ENCODE results near the gene CD300A. TPM values are rescaled to one million over a fixed set of nuclear protein-coding genes. Genes with fewer than 3 reads are reported as not detected.

Gene CD300A
- total and polyA plus RNA-seq, 2 donors (not counting 1 experiment from before 2014, with no cell fraction given) = 2.4 to 5.7 TPM

GRCh38 chr17:74514632-74515334, 48.3 kb downstream of the CD300A start:
- H3K4me3 Mint-ChIP-seq = peak overlapping the region; percentile 26
- Histone ChIP-seq H3K9ac (ENCODE audit: low read length) (no peak overlapping the region), H3K4me1 (ENCODE audit: control insufficient read depth in 2 of 2, insufficient read depth in 2 of 2, low read length in 2 of 2) (peaks cover 15 to 17% of the 10 kb centered on the region in 2 donors), H3K36me3 (replicated peaks in 1 of 2; ENCODE audit: control extremely low read depth in 1 of 2, control insufficient read depth in 1 of 2, extremely low read depth in 1 of 2, insufficient read depth in 2 of 2, low read length in 1 of 2) (no peaks in the 10 kb centered on the region), H3K4me2 (replicated peaks; ENCODE audit: low read depth, low read length, poor library complexity, severe bottlenecking) (no peak overlapping the region), H3K9me3 (ENCODE audit: control extremely low read depth in 1 of 3, control insufficient read depth in 2 of 3, insufficient read depth in 1 of 3, low read length in 2 of 3) (peaks cover 0 to 13% (median 7%) of the 10 kb centered on the region in 3 donors), H3K27ac (ENCODE audit: low read length in 2 of 2) (peak overlapping the region in 1 of 2 donors; percentile 74), H2AFZ (ENCODE audit: insufficient read depth, low read depth, low read length, poor library complexity, severe bottlenecking) (no peak overlapping the region), H3K79me2 (ENCODE audit: control insufficient read depth, insufficient read depth, low read length) (no peaks in the 10 kb centered on the region), H3K4me3 (ENCODE audit: control extremely low read depth in 1 of 5, extremely low read depth in 1 of 5, insufficient read depth in 1 of 5, low read depth in 2 of 5, low read length in 4 of 5) (no peak overlapping the region), H4K20me1 (ENCODE audit: control insufficient read depth, insufficient read depth, low read length, poor library complexity, severe bottlenecking) (no peaks in the 10 kb centered on the region), H3K27me3 (replicated peaks in 1 of 4; ENCODE audit: control extremely low read depth in 1 of 4, control insufficient read depth in 3 of 4, insufficient read depth in 4 of 4, low read length in 3 of 4) (peaks cover 0 to 9% (median 2%) of the 10 kb centered on the region in 4 experiments)
- WGBS (ENCODE audit: insufficient coverage) = 93% methylated on average over 9 of the region's 10 CpGs
- ChIA-PET POLR2A (no interaction called here), CTCF (interaction anchor here (1.0 kb wide), 1 partner anchor 147 kb away, joined by 3 read pairs; the partner anchor contains the start of gene GPR142)
- no peak for ATAC-seq (ENCODE audit: low read depth)
- TF ChIP-seq, protein P1, sequence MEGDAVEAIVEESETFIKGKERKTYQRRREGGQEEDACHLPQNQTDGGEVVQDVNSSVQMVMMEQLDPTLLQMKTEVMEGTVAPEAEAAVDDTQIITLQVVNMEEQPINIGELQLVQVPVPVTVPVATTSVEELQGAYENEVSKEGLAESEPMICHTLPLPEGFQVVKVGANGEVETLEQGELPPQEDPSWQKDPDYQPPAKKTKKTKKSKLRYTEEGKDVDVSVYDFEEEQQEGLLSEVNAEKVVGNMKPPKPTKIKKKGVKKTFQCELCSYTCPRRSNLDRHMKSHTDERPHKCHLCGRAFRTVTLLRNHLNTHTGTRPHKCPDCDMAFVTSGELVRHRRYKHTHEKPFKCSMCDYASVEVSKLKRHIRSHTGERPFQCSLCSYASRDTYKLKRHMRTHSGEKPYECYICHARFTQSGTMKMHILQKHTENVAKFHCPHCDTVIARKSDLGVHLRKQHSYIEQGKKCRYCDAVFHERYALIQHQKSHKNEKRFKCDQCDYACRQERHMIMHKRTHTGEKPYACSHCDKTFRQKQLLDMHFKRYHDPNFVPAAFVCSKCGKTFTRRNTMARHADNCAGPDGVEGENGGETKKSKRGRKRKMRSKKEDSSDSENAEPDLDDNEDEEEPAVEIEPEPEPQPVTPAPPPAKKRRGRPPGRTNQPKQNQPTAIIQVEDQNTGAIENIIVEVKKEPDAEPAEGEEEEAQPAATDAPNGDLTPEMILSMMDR (IDR thresholded peaks at IDR 0.05) = no peak
- no peak for TF ChIP-seq EZH2 (IDR thresholded peaks at IDR 0.05; ENCODE audit: borderline replicate concordance, insufficient read depth, low read depth, low read length, poor library complexity, severe bottlenecking)
- no peaks in the 10 kb centered on the region for H3K27me3 Mint-ChIP-seq
- no peak for DNase-seq
- H3K4me1 Mint-ChIP-seq = peaks cover 18% of the 10 kb centered on the region
- H3K9me3 Mint-ChIP-seq (ENCODE audit: insufficient read depth) = peaks cover 10% of the 10 kb centered on the region
- intact Hi-C loops (cut with micrococcal nuclease) = no loop called here
- H3K27ac Mint-ChIP-seq = peak overlapping the region; percentile 96

DNA sequence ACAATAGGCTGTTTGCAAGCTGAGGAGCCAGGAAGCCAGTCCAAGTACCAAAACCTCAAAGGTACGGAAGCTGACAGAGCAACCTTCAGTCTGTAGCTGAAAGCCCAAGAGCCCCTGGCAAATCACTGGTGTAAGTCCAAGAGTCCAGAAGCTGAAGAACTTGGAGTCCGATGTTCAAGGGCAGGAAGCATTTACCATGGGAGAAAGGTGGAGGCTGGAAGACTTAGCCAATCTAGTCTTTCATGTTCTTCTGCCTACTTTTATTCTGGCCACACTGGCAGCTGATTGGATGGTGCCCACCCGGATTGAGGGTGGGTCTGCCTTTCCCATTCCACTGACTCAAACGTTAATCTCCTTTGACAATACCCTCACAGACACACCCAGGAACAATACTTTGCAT, 49.5 kb downstream of the CD300A start:
- Histone ChIP-seq H2AFZ (ENCODE audit: insufficient read depth, low read depth, low read length, poor library complexity, severe bottlenecking) (no peak overlapping the region), H3K4me1 (ENCODE audit: control insufficient read depth in 2 of 2, insufficient read depth in 2 of 2, low read length in 2 of 2) (peaks cover 24 to 28% of the 10 kb centered on the region in 2 donors), H3K9me3 (ENCODE audit: control extremely low read depth in 1 of 3, control insufficient read depth in 2 of 3, insufficient read depth in 1 of 3, low read length in 2 of 3) (peaks cover 0 to 13% (median 7%) of the 10 kb centered on the region in 3 donors), H3K9ac (ENCODE audit: low read length) (no peak overlapping the region), H3K27me3 (replicated peaks in 1 of 4; ENCODE audit: control extremely low read depth in 1 of 4, control insufficient read depth in 3 of 4, insufficient read depth in 4 of 4, low read length in 3 of 4) (peaks cover 0 to 9% (median 2%) of the 10 kb centered on the region in 4 experiments), H3K4me3 (ENCODE audit: control extremely low read depth in 1 of 5, extremely low read depth in 1 of 5, insufficient read depth in 1 of 5, low read depth in 2 of 5, low read length in 4 of 5) (no peak overlapping the region), H3K36me3 (replicated peaks in 1 of 2; ENCODE audit: control extremely low read depth in 1 of 2, control insufficient read depth in 1 of 2, extremely low read depth in 1 of 2, insufficient read depth in 2 of 2, low read length in 1 of 2) (no peaks in the 10 kb centered on the region), H3K4me2 (replicated peaks; ENCODE audit: low read depth, low read length, poor library complexity, severe bottlenecking) (no peak overlapping the region), H4K20me1 (ENCODE audit: control insufficient read depth, insufficient read depth, low read length, poor library complexity, severe bottlenecking) (no peaks in the 10 kb centered on the region), H3K27ac (ENCODE audit: low read length in 2 of 2) (no peak overlapping the region), H3K79me2 (ENCODE audit: control insufficient read depth, insufficient read depth, low read length) (no peaks in the 10 kb centered on the region)
- 82% methylated on average over 3 of the region's 4 CpGs for WGBS (ENCODE audit: insufficient coverage)
- no peak for DNase-seq
- intact Hi-C loops (cut with micrococcal nuclease) = no loop called here
- H3K9me3 Mint-ChIP-seq (ENCODE audit: insufficient read depth) = peaks cover 10% of the 10 kb centered on the region
- H3K27ac Mint-ChIP-seq = no peak overlapping the region
- ATAC-seq (ENCODE audit: low read depth) = no peak
- H3K4me3 Mint-ChIP-seq = no peak overlapping the region
- ChIA-PET POLR2A (no interaction called here), CTCF (interaction anchor here (1.0 kb wide), 1 partner anchor 148 kb away, joined by 3 read pairs; the partner anchor contains the start of gene GPR142)
- no peak for TF ChIP-seq EZH2 (IDR thresholded peaks at IDR 0.05; ENCODE audit: borderline replicate concordance, insufficient read depth, low read depth, low read length, poor library complexity, severe bottlenecking)
- TF ChIP-seq, protein P1 (IDR thresholded peaks at IDR 0.05) = no peak
- peaks cover 3% of the 10 kb centered on the region for H3K27me3 Mint-ChIP-seq
- H3K4me1 Mint-ChIP-seq = peaks cover 26% of the 10 kb centered on the region

Measured in B cell (primary cell).